GM21786 (cell line): ENCODE data around the gene PIANP.
"Not testable (repeated sequence)": the region's sequence is repeated elsewhere in the genome, so short reads cannot be mapped to it uniquely, and the experiment has no call there.

Source experiments
- ATAC-seq: cut with Tn5 transposase; IDR thresholded peaks from one replicate; pipeline ENCODE4 v1.9.1; 2021; ENCODE audit not compliant: unreplicated experiment

PIANP gene

GRCh38 chr12:6708351-6708750, 7.7 kb upstream of the PIANP start:
- ATAC-seq: not testable (repeated sequence)

- no peak for ATAC-seq
Observed at GRCh38 chr12:6703631-6704030, 3.0 kb upstream of the PIANP start.

- no peak for ATAC-seq
Observed at GRCh38 chr12:6701078-6701768, 608 bp upstream of the PIANP start.

- ATAC-seq: no peak
Observed at GRCh38 chr12:6699989-6700645, 498 bp downstream of the PIANP start.

- ATAC-seq: no peak
Observed at GRCh38 chr12:6699259-6699988, 1.2 kb downstream of the PIANP start.

GRCh38 chr12:6698352-6699046, 2.1 kb downstream of the PIANP start:
- ATAC-seq: no peak

GRCh38 chr12:6697584-6698351, 2.8 kb downstream of the PIANP start:
- ATAC-seq: no peak

GRCh38 chr12:6696690-6697583, 3.7 kb downstream of the PIANP start:
- peak; percentile 59 for ATAC-seq

- ATAC-seq: no peak
Observed at GRCh38 chr12:6695313-6696045, 5.1 kb downstream of the PIANP start.

- ATAC-seq: no peak
Observed at GRCh38 chr12:6694701-6695100, 5.9 kb downstream of the PIANP start.

- no peak for ATAC-seq
Observed at GRCh38 chr12:6693832-6694355, 6.7 kb downstream of the PIANP start.

GRCh38 chr12:6692888-6693287, 7.7 kb downstream of the PIANP start:
- ATAC-seq: no peak

GRCh38 chr12:6691473-6691872, 9.1 kb downstream of the PIANP start:
- no peak for ATAC-seq

- ATAC-seq: peak; percentile 84
Observed at GRCh38 chr12:6688999-6689882, 11.4 kb downstream of the PIANP start, which contains the start of gene ZNF384. ZNF384 (minus strand) TSS chr12:6689375; CDS start chr12:6679520, 9,855 bp downstream.

- ATAC-seq: no peak
Observed at GRCh38 chr12:6688543-6688998, 12.0 kb downstream of the PIANP start.

GRCh38 chr12:6685814-6686213, 14.8 kb downstream of the PIANP start:
- no peak for ATAC-seq

GRCh38 chr12:6684609-6685008, 16.0 kb downstream of the PIANP start:
- no peak for ATAC-seq

GRCh38 chr12:6676962-6677361, 23.7 kb downstream of the PIANP start:
- no peak for ATAC-seq
